Measurements from ENCODE around the gene GPC6. TPM values are rescaled to one million over a fixed set of nuclear protein-coding genes. Genes with fewer than 3 reads are reported as not detected.

Gene GPC6
- total RNA-seq, 1 donor from 2014 or later, result 5.5 TPM

GRCh38 chr13:93758575-93758974 lies 532.0 kb downstream of the GPC6 start:
- no peak for TF ChIP-seq CTCF (IDR thresholded peaks at IDR 0.05; ENCODE audit: insufficient read depth, low read length, severe bottlenecking)
- FAIRE-seq (no peak), DNase-seq (ENCODE audit: low read depth) (peak; percentile 25)

GRCh38 chr13:93762708-93763426 lies 536.3 kb downstream of the GPC6 start:
- FAIRE-seq (no peak), DNase-seq (ENCODE audit: low read depth) (no peak)
- TF ChIP-seq CTCF (IDR thresholded peaks at IDR 0.05; ENCODE audit: insufficient read depth, low read length, severe bottlenecking), result no peak
- no peaks in the 10 kb centered on the region for H3K36me3 ChIP-seq (ENCODE audit: control insufficient read depth, insufficient read depth, low read length)
- no peaks in the 10 kb centered on the region for H3K27me3 ChIP-seq (ENCODE audit: control insufficient read depth, insufficient read depth, low read length)
- H3K4me3 ChIP-seq (ENCODE audit: low read depth, low read length), result no peak overlapping the region

More at GRCh38 chr13:93758575-93758974, 532.0 kb downstream of the GPC6 start:
- no peaks in the 10 kb centered on the region for H3K27me3 ChIP-seq (ENCODE audit: control insufficient read depth, insufficient read depth, low read length)
- H3K4me3 ChIP-seq (ENCODE audit: low read depth, low read length), result no peak overlapping the region
- no peaks in the 10 kb centered on the region for H3K36me3 ChIP-seq (ENCODE audit: control insufficient read depth, insufficient read depth, low read length)

DNA sequence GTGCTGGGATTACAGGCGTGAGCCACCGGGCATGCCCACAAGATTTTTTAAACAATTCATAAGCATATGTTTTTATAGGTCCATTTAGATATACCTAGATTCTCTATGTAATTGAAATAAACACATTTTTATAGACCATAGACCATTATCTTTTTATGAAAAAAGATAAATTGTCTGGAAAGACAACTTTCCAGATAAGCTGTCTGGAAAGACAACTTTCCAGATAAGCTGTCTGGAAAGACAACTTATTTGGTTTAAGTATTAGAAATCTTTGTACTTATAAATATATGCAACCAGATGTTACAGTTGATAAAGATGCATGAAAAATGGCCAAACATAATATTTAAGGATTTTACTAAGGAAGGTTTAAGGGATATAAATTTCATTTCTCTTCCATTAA lies 538.5 kb downstream of the GPC6 start:
- H3K36me3 ChIP-seq (ENCODE audit: control insufficient read depth, insufficient read depth, low read length), result no peaks in the 10 kb centered on the region
- TF ChIP-seq CTCF (IDR thresholded peaks at IDR 0.05; ENCODE audit: insufficient read depth, low read length, severe bottlenecking), result no peak
- no peak for FAIRE-seq
- DNase-seq (ENCODE audit: low read depth), result no peak
- H3K4me3 ChIP-seq (ENCODE audit: low read depth, low read length), result no peak overlapping the region
- H3K27me3 ChIP-seq (ENCODE audit: control insufficient read depth, insufficient read depth, low read length), result no peaks in the 10 kb centered on the region

- FAIRE-seq, result no peak
- Histone ChIP-seq H3K27me3 (ENCODE audit: control insufficient read depth, insufficient read depth, low read length) (no peaks in the 10 kb centered on the region), H3K36me3 (ENCODE audit: control insufficient read depth, insufficient read depth, low read length) (no peaks in the 10 kb centered on the region), H3K4me3 (ENCODE audit: low read depth, low read length) (no peak overlapping the region)
- DNase-seq (ENCODE audit: low read depth), result no peak
- no peak for TF ChIP-seq CTCF (IDR thresholded peaks at IDR 0.05; ENCODE audit: insufficient read depth, low read length, severe bottlenecking)
Observed at GRCh38 chr13:93765811-93766210, 539.2 kb downstream of the GPC6 start.

- Histone ChIP-seq H3K27me3 (ENCODE audit: control insufficient read depth, insufficient read depth, low read length) (no peaks in the 10 kb centered on the region), H3K36me3 (ENCODE audit: control insufficient read depth, insufficient read depth, low read length) (no peaks in the 10 kb centered on the region), H3K4me3 (ENCODE audit: low read depth, low read length) (no peak overlapping the region)
- DNase-seq (ENCODE audit: low read depth), result no peak
- no peak for FAIRE-seq
- no peak for TF ChIP-seq CTCF (IDR thresholded peaks at IDR 0.05; ENCODE audit: insufficient read depth, low read length, severe bottlenecking)
Observed at GRCh38 chr13:93766719-93767118, 540.1 kb downstream of the GPC6 start.
